C4-2B (cell line): ENCODE data around the gene ARHGAP27.
A peak's percentile ranks its signal among the peaks of the same experiment; 100 is the strongest.

Experiments used
- H3K27ac ChIP-seq: fragments of 450-650 bp; 2 replicates; pipeline ENCODE4 v1.5.1; 2017
- CTCF ChIP-seq: fragments of 450-650 bp; conservative IDR thresholded peaks from 2 replicates; pipeline ENCODE4 v1.5.1; 2017; ENCODE audit warnings: mild to moderate bottlenecking
- ZFX ChIP-seq: fragments of 450-650 bp; IDR thresholded peaks from 2 replicates; pipeline ENCODE4 v1.6.1; 2017

Gene ARHGAP27

GRCh38 chr17:45388604-45389325 lies 43.9 kb downstream of the ARHGAP27 start:
- no peak overlapping the region for H3K27ac ChIP-seq

GRCh38 chr17:45387739-45388138 lies 44.9 kb downstream of the ARHGAP27 start:
- TF ChIP-seq CTCF = no peak
- no peak for TF ChIP-seq ZFX
- H3K27ac ChIP-seq = no peak overlapping the region

More at GRCh38 chr17:45388604-45389325, 43.9 kb downstream of the ARHGAP27 start:
- TF ChIP-seq CTCF (no peak), ZFX (no peak)

GRCh38 chr17:45386178-45386577 lies 46.5 kb downstream of the ARHGAP27 start:
- no peak for TF ChIP-seq CTCF
- no peak overlapping the region for H3K27ac ChIP-seq

- peak; percentile 99 for TF ChIP-seq CTCF
- no peak for TF ChIP-seq ZFX
- peak overlapping the region; percentile 33 for H3K27ac ChIP-seq
These were observed 47.2 kb downstream of the ARHGAP27 start for GRCh38 chr17:45385331-45385997.

- peak overlapping the region; percentile 33 for H3K27ac ChIP-seq
- TF ChIP-seq ZFX = no peak
- TF ChIP-seq CTCF = no peak
These were observed 47.8 kb downstream of the ARHGAP27 start for GRCh38 chr17:45384789-45385262.

GRCh38 chr17:45384047-45384788 lies 48.5 kb downstream of the ARHGAP27 start:
- TF ChIP-seq ZFX (no peak), CTCF (no peak)
- no peak overlapping the region; the same call in 1 of the 2 replicates for H3K27ac ChIP-seq

- H3K27ac ChIP-seq = no peak overlapping the region
- TF ChIP-seq ZFX = no peak
- TF ChIP-seq CTCF = no peak
These were observed 49.7 kb downstream of the ARHGAP27 start for GRCh38 chr17:45383003-45383402.
